HepG2 (cell line): Measurements from ENCODE around the gene RBSN. TPM values are rescaled to one million over a fixed set of nuclear protein-coding genes. Genes with fewer than 3 reads are reported as not detected.

ENCODE experiments used
- ADNP ChIP-seq: sonication (generic); formaldehyde crosslinking; IDR thresholded peaks from 2 replicates; pipeline ENCODE4 v1.4.0; 2020; ENCODE audit warnings: missing genetic modification reagents
- FOXO1 ChIP-seq: sonication (generic); formaldehyde crosslinking; IDR thresholded peaks from 2 replicates; pipeline ENCODE4 v1.4.0; 2020; ENCODE audit warnings: missing genetic modification reagents
- MEIS2 ChIP-seq: sonication (generic); formaldehyde crosslinking; IDR thresholded peaks from 2 replicates; pipeline ENCODE4 v1.9.0; 2021; ENCODE audit warnings: mild to moderate bottlenecking, missing genetic modification reagents
- NFYB ChIP-seq: sonication (generic); formaldehyde crosslinking; IDR thresholded peaks from 2 replicates; pipeline ENCODE4 v1.4.0; 2020; ENCODE audit warnings: missing genetic modification reagents
- RFXAP ChIP-seq: sonication (generic); formaldehyde crosslinking; IDR thresholded peaks from 2 replicates; pipeline ENCODE4 v1.4.0; 2020; ENCODE audit warnings: missing genetic modification reagents, borderline replicate concordance
- SMYD3 ChIP-seq: sonication (generic); formaldehyde crosslinking; IDR thresholded peaks from 2 replicates; pipeline ENCODE4 v1.8.1; 2023; ENCODE audit warnings: mild to moderate bottlenecking, missing genetic modification reagents
- STAT5B ChIP-seq: sonication (generic); formaldehyde crosslinking; IDR thresholded peaks from 2 replicates; pipeline ENCODE4 v1.4.0; 2020; ENCODE audit warnings: missing genetic modification reagents
- ZNF225 ChIP-seq: sonication (generic); formaldehyde crosslinking; IDR thresholded peaks from 2 replicates; pipeline ENCODE4 v1.4.0; 2020; ENCODE audit warnings: mild to moderate bottlenecking, missing genetic modification reagents
- ZNF260 ChIP-seq: sonication (generic); formaldehyde crosslinking; IDR thresholded peaks from 2 replicates; pipeline ENCODE4 v1.4.0; 2020; ENCODE audit warnings: missing genetic modification reagents, low read depth, mild to moderate bottlenecking, borderline replicate concordance
- ZNF282 ChIP-seq: fragments of 450-650 bp; IDR thresholded peaks from 2 replicates; pipeline ENCODE4 v1.6.1; 2018; ENCODE audit not compliant: partially characterized antibody
- ZNF432 ChIP-seq: sonication (generic); formaldehyde crosslinking; IDR thresholded peaks from 2 replicates; pipeline ENCODE4 v1.5.0; 2020; ENCODE audit warnings: missing genetic modification reagents, mild to moderate bottlenecking, borderline replicate concordance
- ZNF446 ChIP-seq: sonication (generic); formaldehyde crosslinking; IDR thresholded peaks from 2 replicates; pipeline ENCODE4 v1.5.0; 2020; ENCODE audit warnings: mild to moderate bottlenecking, missing genetic modification reagents
- ZNF501 ChIP-seq: sonication (generic); formaldehyde crosslinking; IDR thresholded peaks from 2 replicates; pipeline ENCODE4 v1.5.1; 2020; ENCODE audit warnings: mild to moderate bottlenecking, moderate library complexity, missing genetic modification reagents
- ZNF615 ChIP-seq: sonication (generic); formaldehyde crosslinking; IDR thresholded peaks from 2 replicates; pipeline ENCODE4 v1.5.0; 2020; ENCODE audit warnings: mild to moderate bottlenecking, missing genetic modification reagents, borderline replicate concordance
- polyA plus RNA-seq, 8 experiments: library from polyadenylated mRNA; depleted of rRNA in 3 of 8; stranded (reverse) in 7 of 8; unstranded in 1 of 8; fragments of >200 nt; fragmentation: Illumina TruSeq in 4 of 8; extraction: Trizol in 4 of 8; gene quantifications; 2 replicates each; pipeline versions ENCODE4 v1.2.1 to v1.2.3, GENCODE V29; 2011 to 2016; ENCODE audit warnings: low read depth in 4 of 8, missing spikeins in 1 of 8, mixed read lengths in 1 of 8; ENCODE audit not compliant: insufficient read depth in 1 of 8
- total RNA-seq, 5 experiments: library from RNA; depleted of rRNA; stranded (reverse); fragments of >200 nt; fragmentation: Illumina TruSeq; extraction: Trizol; gene quantifications; 2 replicates each; pipeline ENCODE4 v1.2.3, GENCODE V29; 2016; ENCODE audit warnings: low read depth in 1 of 5
- TF ChIP-seq, protein P1 (sequence below): sonication (generic); formaldehyde crosslinking; IDR thresholded peaks from 2 replicates; pipeline ENCODE4 v1.8.1; 2023; ENCODE audit warnings: missing genetic modification reagents, inconsistent platforms, borderline replicate concordance
- TF ChIP-seq, protein P2 (sequence below): sonication (generic); formaldehyde crosslinking; IDR thresholded peaks from 2 replicates; pipeline ENCODE4 v1.9.0; 2022; ENCODE audit warnings: missing genetic modification reagents, mild to moderate bottlenecking, borderline replicate concordance
- TF ChIP-seq, protein P3 (sequence below): sonication (generic); formaldehyde crosslinking; IDR thresholded peaks from 2 replicates; pipeline ENCODE4 v1.5.1; 2020; ENCODE audit warnings: missing genetic modification reagents, mild to moderate bottlenecking, borderline replicate concordance
- TF ChIP-seq, protein P4 (sequence below): sonication (generic); formaldehyde crosslinking; IDR thresholded peaks from 2 replicates; pipeline ENCODE4 v1.9.0; 2022; ENCODE audit warnings: low read depth, missing genetic modification reagents
- TF ChIP-seq, protein P5 (sequence below): sonication (generic); formaldehyde crosslinking; IDR thresholded peaks from 2 replicates; pipeline ENCODE4 v1.4.0; 2020; ENCODE audit warnings: missing genetic modification reagents

RBSN gene
- total and polyA plus RNA-seq, 2 of the 13 experiments (the other 11 are each of a cell fraction or from before 2014, with no cell fraction given): 7.9 to 11.8 TPM

DNA sequence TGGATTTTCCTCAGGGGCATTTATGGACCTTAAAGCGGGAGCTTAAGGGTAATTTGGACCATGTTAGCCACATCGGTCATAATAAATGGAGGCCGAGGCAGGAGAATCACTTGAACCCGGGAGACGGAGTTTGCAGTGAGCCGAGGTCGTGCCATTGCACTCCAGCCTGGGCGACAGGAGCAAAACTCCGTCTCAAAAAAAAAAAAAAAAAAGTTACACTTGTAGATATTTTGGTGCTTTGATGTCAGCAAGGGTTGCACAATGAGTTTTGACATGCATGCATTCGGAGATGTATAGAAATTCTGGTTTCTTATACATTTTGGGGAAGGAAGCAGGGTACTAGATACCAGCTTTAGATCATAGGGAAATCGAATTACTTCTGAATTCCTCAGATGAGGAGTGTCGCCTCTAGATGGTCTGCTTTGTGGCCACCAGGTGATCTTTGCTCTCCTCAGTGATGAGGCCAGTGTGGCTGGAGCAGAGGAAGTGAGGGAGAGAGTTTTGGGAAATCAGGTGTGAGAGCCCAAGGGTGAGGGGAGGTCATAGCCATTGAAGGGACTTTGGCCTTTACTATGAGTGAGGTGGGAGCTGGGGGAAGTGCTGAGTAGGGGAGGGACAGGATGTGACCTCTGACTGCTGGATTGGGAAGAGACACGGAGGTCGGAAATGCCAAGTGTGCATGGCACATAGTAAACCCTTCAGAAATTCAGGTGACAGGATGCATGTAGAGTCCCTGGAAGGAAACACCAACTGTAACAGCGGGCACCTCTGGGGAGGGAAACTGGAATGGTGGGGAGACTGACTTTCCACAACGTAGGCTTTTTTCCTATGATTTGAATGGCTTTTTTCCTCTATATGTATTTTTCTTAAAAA, 8.4 kb upstream of the RBSN start (continued):
- TF ChIP-seq ZNF225 (CRISPR knock-in tag): no peak
- no peak for TF ChIP-seq ZNF615 (CRISPR knock-in tag)
- TF ChIP-seq RFXAP (CRISPR knock-in tag): 0 out of 2 replicates have a peak, but pooled peaks have one; percentile 48
- TF ChIP-seq, protein P1, sequence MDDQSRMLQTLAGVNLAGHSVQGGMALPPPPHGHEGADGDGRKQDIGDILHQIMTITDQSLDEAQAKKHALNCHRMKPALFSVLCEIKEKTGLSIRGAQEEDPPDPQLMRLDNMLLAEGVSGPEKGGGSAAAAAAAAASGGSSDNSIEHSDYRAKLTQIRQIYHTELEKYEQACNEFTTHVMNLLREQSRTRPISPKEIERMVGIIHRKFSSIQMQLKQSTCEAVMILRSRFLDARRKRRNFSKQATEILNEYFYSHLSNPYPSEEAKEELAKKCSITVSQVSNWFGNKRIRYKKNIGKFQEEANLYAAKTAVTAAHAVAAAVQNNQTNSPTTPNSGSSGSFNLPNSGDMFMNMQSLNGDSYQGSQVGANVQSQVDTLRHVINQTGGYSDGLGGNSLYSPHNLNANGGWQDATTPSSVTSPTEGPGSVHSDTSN: no peak
- TF ChIP-seq ADNP (CRISPR knock-in tag): no peak
- TF ChIP-seq ZNF282: no peak
- TF ChIP-seq ZNF446 (CRISPR knock-in tag): no peak
- TF ChIP-seq, protein P2, sequence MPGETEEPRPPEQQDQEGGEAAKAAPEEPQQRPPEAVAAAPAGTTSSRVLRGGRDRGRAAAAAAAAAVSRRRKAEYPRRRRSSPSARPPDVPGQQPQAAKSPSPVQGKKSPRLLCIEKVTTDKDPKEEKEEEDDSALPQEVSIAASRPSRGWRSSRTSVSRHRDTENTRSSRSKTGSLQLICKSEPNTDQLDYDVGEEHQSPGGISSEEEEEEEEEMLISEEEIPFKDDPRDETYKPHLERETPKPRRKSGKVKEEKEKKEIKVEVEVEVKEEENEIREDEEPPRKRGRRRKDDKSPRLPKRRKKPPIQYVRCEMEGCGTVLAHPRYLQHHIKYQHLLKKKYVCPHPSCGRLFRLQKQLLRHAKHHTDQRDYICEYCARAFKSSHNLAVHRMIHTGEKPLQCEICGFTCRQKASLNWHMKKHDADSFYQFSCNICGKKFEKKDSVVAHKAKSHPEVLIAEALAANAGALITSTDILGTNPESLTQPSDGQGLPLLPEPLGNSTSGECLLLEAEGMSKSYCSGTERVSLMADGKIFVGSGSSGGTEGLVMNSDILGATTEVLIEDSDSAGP: 0 out of 2 replicates have a peak, but pooled peaks have one; percentile 0
- TF ChIP-seq, protein P3, sequence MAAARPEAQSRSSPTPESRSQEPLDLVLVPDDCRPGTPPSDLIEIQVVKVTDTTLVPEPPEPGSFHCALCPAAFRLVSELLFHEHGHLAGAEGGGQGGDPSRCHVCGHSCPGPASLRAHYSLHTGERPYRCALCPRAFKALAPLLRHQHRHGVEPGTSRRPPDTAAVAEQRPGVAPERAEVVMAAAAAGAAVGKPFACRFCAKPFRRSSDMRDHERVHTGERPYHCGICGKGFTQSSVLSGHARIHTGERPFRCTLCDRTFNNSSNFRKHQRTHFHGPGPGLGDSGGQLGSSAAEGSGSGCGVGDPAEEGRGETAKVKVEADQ (CRISPR knock-in tag): 0 out of 2 replicates have a peak, but pooled peaks have one; percentile 30
- TF ChIP-seq, protein P4, sequence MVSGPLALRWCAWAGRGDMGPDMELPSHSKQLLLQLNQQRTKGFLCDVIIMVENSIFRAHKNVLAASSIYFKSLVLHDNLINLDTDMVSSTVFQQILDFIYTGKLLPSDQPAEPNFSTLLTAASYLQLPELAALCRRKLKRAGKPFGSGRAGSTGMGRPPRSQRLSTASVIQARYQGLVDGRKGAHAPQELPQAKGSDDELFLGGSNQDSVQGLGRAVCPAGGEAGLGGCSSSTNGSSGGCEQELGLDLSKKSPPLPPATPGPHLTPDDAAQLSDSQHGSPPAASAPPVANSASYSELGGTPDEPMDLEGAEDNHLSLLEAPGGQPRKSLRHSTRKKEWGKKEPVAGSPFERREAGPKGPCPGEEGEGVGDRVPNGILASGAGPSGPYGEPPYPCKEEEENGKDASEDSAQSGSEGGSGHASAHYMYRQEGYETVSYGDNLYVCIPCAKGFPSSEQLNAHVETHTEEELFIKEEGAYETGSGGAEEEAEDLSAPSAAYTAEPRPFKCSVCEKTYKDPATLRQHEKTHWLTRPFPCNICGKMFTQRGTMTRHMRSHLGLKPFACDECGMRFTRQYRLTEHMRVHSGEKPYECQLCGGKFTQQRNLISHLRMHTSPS (CRISPR knock-in tag): peak; percentile 80
- TF ChIP-seq ZNF260: no peak
- TF ChIP-seq STAT5B (CRISPR knock-in tag): no peak
- TF ChIP-seq, protein P5, sequence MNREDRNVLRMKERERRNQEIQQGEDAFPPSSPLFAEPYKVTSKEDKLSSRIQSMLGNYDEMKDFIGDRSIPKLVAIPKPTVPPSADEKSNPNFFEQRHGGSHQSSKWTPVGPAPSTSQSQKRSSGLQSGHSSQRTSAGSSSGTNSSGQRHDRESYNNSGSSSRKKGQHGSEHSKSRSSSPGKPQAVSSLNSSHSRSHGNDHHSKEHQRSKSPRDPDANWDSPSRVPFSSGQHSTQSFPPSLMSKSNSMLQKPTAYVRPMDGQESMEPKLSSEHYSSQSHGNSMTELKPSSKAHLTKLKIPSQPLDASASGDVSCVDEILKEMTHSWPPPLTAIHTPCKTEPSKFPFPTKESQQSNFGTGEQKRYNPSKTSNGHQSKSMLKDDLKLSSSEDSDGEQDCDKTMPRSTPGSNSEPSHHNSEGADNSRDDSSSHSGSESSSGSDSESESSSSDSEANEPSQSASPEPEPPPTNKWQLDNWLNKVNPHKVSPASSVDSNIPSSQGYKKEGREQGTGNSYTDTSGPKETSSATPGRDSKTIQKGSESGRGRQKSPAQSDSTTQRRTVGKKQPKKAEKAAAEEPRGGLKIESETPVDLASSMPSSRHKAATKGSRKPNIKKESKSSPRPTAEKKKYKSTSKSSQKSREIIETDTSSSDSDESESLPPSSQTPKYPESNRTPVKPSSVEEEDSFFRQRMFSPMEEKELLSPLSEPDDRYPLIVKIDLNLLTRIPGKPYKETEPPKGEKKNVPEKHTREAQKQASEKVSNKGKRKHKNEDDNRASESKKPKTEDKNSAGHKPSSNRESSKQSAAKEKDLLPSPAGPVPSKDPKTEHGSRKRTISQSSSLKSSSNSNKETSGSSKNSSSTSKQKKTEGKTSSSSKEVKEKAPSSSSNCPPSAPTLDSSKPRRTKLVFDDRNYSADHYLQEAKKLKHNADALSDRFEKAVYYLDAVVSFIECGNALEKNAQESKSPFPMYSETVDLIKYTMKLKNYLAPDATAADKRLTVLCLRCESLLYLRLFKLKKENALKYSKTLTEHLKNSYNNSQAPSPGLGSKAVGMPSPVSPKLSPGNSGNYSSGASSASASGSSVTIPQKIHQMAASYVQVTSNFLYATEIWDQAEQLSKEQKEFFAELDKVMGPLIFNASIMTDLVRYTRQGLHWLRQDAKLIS (CRISPR knock-in tag): no peak
- TF ChIP-seq FOXO1 (CRISPR knock-in tag): peak; percentile 27; the same call in 1 of the 2 replicates
- peak; percentile 77 for TF ChIP-seq MEIS2 (CRISPR knock-in tag)
- peak; percentile 46; the same call in 1 of the 2 replicates for TF ChIP-seq ZNF501
- no peak for TF ChIP-seq NFYB (CRISPR knock-in tag)
- no peak for TF ChIP-seq ZNF432 (CRISPR knock-in tag)
- no peak for TF ChIP-seq SMYD3 (CRISPR knock-in tag)
